Fibroblast of skin of back (primary cell): Measurements from ENCODE around the gene TARP.

Source experiments
- DNase-seq: peaks from one replicate; pipeline ENCODE4 v3.0.0-alpha.2; 2013

The TARP gene

DNA sequence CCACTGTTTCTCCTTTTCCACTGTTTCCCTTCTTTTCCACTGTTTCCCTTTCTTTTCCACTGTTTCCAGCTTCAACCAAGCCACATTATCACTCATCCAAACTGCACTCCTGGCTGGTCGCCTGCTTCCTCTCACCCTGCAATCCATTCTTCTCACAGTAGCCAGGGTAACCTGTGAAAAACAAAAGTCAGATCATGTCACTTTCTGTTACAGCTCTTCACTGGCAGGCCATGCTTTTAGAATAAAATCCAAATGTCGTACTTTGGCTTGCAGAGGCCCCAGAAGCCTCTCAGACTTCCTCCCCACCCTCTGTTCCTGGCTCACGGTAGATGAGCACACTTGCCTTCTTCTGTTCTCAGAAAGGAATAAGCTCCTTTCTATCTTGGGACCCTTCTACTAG is 61.5 kb downstream of the TARP start:
- no peak for DNase-seq

- DNase-seq, result no peak
Measured at GRCh38 chr7:38211486-38211885, 62.0 kb downstream of the TARP start.
